GM21367 (cell line): ENCODE measurements around the gene TRIP13.

Experiments
- ATAC-seq: cut with Tn5 transposase; IDR thresholded peaks from one replicate; pipeline ENCODE4 v1.9.1; 2021; ENCODE audit not compliant: unreplicated experiment

The TRIP13 gene

GRCh38 chr5:963673-964531, 71.2 kb downstream of the TRIP13 start:
- no peak for ATAC-seq

- ATAC-seq, result no peak
Measured at GRCh38 chr5:964821-965220, 72.1 kb downstream of the TRIP13 start.

- ATAC-seq, result no peak
Measured at GRCh38 chr5:965604-966344, 73.1 kb downstream of the TRIP13 start.

GRCh38 chr5:966345-966710, 73.6 kb downstream of the TRIP13 start:
- ATAC-seq, result no peak

- ATAC-seq, result no peak
Measured at GRCh38 chr5:966941-967340, 74.3 kb downstream of the TRIP13 start.
